Hippocampal formation (tissue), 2 donors: ENCODE results near the gene KLHL9.

ENCODE experiments used
- DNase-seq, 2 donors: peaks; one replicate each; lab custom pipeline; 2025; lab: John Stamatoyannopoulos, UW

Gene KLHL9

DNA sequence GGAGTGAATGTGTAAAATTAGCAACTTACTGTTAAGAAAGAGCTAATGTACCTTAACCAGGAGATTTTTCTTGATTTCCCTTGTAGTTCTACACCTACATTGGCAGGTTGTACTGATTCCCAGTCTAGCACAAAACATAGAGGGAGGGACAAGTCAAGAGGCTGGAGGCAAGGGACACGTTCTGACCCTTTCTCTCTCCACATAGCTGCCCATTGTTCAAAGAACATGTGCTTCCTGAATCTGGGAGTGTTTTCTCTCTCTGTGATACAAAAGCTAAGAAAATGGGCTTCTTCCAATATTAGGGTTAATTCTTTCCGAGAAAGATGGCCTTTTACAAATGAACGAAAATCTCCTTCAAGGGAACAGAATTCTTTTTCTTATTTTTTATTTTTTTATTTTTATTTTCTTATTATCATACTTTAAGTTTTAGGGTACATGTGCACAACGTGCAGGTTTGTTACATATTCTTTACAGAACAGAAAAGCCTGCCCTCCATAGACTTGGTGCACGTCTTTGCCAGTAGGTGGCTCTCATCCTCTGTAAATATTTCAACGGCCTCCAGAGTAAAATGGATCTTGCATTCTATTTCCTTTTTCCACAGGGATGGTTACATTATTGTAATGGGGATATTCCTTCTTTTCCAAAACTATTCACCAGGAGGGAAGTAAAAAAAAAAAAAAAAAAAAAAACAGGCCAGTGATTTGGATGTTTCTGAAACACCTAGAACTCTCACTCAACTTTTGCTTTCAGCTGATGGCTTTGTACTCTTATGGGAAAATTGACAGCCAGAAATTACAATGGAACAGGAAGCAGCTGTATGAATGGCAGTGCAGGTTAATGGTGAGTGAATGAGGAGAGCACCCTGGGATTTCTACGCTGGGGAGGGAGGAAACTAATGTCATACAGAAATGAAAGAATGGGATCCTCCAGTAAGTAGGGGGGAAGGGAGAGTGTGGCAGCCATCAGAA lies 17.0 kb downstream of the KLHL9 start:
- DNase-seq: peak; percentile 8 to 72

GRCh38 chr9:21316860-21317259 lies 18.3 kb downstream of the KLHL9 start:
- DNase-seq: no peak

GRCh38 chr9:21316032-21316842 lies 19.0 kb downstream of the KLHL9 start:
- no peak for DNase-seq

GRCh38 chr9:21314152-21314551 lies 21.1 kb downstream of the KLHL9 start:
- DNase-seq: no peak

DNA sequence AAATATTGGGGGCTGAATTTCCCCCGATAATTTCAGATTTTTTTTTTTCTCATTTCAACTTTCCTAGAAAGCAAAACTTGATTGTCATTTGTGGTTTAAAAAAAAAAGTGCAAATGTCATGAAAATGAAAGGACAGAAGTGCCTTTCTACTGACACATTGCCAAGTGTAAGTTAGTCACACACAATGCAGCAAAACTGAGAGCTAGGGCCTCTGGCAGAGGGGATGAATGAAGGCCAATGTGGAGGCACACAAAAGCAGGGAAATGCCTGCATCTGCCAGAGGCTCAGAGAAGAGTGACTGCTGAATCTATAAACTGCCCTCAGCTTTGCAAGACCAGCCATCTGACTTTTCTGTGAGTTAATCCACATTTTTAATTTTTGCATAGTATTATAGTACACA lies 23.3 kb downstream of the KLHL9 start:
- DNase-seq: no peak

- no peak for DNase-seq
These were observed 30.0 kb downstream of the KLHL9 start, which contains the start of gene IFNA5 for GRCh38 chr9:21305213-21305612. Gene IFNA5 (minus strand): TSS chr9:21305313. CDS start chr9:21305256, 57 bp downstream.

GRCh38 chr9:21295992-21296391 lies 39.2 kb downstream of the KLHL9 start:
- no peak for DNase-seq

- peak in 1 of 2 donors; percentile 1 for DNase-seq
These were observed 40.2 kb downstream of the KLHL9 start for GRCh38 chr9:21294904-21295538.

DNA sequence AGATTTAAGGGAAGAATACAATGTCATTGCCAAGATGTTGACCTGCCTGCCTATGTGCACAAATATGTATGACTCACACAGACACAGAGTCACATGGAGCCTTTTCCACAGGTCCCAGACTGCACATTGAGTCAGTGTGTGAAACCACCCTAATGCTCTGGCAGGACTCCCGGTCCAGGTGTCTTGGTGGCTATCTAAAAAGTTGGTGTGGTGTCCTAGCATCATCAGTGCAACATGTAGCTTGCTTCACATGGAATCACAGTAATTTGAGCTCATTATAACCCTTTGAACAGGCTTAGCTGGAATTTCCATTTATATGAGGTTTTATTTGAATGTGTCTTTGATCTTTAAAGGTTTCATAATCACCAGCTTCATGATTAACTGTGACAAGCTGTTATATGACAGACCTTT lies 40.8 kb downstream of the KLHL9 start:
- DNase-seq: no peak

DNA sequence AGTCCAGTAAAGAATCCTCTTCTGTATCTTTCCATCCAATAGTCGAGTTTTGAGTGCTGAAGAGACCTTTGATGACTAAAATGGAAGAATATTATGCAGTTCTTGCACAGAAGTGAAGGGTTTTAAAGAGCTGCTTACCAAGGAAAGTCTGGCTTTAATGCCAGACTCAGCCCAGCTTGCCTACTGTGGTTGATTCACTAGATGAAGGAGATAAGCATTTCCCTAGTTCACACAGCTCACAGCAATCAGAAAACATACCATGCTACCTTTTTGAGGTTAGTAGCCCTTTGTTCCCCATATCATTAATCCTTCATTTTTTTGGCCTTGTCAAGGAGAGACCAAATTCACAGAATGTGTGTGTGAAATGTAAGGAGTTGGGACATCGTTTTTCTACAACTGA lies 45.4 kb downstream of the KLHL9 start:
- DNase-seq: no peak

DNA sequence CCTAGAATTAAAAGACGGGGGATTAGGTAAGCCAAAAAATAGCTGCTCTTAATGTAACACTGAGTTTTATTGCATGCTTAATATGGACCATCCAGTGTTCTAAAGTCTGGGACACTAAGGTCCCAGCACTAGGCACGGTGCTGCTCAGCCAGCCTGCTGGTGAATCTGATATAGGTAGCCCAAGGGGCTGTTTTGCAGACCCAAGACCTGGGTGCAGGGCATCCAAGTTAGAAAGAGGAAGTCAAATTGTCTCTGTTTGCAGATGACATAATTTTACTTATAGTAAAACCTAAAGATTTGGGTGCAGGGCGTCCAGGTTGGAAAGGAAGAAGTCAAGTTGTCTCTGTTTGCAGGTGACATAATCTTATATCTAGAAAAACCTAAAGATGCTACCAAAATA lies 47.9 kb downstream of the KLHL9 start:
- no peak for DNase-seq

DNA sequence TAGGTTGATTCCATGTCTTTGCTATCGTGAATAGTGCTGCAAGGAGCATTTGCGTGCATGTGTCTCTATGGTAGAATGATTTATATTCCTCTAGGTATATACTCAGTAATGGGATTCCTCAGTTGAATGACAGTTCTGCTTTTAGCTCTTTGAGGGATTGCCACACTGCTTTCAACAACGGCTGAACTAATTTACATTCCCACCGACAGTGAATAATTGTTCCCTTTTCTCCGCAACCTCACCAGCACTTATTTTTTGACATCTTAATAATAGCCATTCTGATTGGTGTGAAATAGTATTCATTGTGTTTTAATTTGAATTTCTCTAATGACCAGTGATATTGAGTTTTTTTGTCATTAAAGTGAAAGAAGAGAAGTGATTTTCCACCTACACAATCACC lies 48.5 kb downstream of the KLHL9 start:
- DNase-seq: no peak

- DNase-seq: no peak
These were observed 49.1 kb downstream of the KLHL9 start for GRCh38 chr9:21286099-21286498.

- no peak for DNase-seq
These were observed 53.9 kb downstream of the KLHL9 start for GRCh38 chr9:21281275-21281674.
